Neural progenitor cell (in vitro differentiated cells): Measurements from ENCODE around the gene CERS6.

Source experiments
- EZH2 ChIP-seq: fragments of 200-600 bp; sonication (generic); IDR thresholded peaks from 2 replicates; pipeline ENCODE4 v1.6.1; 2017; ENCODE audit warnings: antibody characterized with exemption, mild to moderate bottlenecking, moderate library complexity
- TF ChIP-seq, protein P1 (sequence below): fragments of 200-600 bp; sonication (generic); IDR thresholded peaks from 2 replicates; pipeline ENCODE4 v1.5.1; 2017; ENCODE audit warnings: antibody characterized with exemption, mild to moderate bottlenecking

DNA sequence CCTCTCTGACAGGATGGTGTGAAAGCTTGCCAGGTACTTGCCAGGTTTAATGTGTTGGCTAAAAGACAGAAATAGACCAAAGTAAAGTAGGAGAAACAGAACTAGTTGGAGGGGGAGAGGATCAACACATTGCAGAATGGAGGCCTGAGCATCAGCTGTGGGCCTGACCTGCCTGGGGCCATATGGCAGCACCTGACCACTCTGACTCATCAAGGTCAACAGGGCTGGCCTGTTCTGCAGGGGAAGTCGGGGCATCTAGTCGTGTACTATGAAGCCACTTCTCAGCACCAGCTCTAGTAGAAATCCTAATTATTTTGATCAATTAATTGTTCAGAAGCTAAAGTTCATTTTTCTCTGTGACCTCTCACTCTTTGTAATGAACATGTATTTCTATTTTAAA, 310.5 kb downstream of the CERS6 start:
- TF ChIP-seq, protein P1, sequence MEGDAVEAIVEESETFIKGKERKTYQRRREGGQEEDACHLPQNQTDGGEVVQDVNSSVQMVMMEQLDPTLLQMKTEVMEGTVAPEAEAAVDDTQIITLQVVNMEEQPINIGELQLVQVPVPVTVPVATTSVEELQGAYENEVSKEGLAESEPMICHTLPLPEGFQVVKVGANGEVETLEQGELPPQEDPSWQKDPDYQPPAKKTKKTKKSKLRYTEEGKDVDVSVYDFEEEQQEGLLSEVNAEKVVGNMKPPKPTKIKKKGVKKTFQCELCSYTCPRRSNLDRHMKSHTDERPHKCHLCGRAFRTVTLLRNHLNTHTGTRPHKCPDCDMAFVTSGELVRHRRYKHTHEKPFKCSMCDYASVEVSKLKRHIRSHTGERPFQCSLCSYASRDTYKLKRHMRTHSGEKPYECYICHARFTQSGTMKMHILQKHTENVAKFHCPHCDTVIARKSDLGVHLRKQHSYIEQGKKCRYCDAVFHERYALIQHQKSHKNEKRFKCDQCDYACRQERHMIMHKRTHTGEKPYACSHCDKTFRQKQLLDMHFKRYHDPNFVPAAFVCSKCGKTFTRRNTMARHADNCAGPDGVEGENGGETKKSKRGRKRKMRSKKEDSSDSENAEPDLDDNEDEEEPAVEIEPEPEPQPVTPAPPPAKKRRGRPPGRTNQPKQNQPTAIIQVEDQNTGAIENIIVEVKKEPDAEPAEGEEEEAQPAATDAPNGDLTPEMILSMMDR = no peak
- TF ChIP-seq EZH2 = no peak
